Neural crest cell (in vitro differentiated cells): ENCODE data around the gene GALNT13. TPM values are rescaled to one million over a fixed set of nuclear protein-coding genes. Genes with fewer than 3 reads are reported as not detected.

Experiments used
- DNase-seq: peaks from one replicate; pipeline ENCODE4 v3.0.0; 2021; ENCODE audit warnings: low read depth, mixed read lengths, low spot score
- H3K27ac Mint-ChIP-seq: one replicate; pipeline ENCODE4 v1.8.0; 2021; ENCODE audit warnings: mild to moderate bottlenecking, mixed read lengths; ENCODE audit not compliant: unreplicated experiment
- H3K27me3 Mint-ChIP-seq: 2 replicates; pipeline ENCODE4 v1.8.0; 2021; ENCODE audit warnings: low read depth, mild to moderate bottlenecking, mixed read lengths
- H3K36me3 Mint-ChIP-seq: 2 replicates; pipeline ENCODE4 v1.8.0; 2021; ENCODE audit warnings: low read depth, mild to moderate bottlenecking, mixed read lengths
- H3K4me1 Mint-ChIP-seq: 2 replicates; pipeline ENCODE4 v1.8.0; 2021; ENCODE audit warnings: mixed read lengths
- H3K4me3 Mint-ChIP-seq: one replicate; pipeline ENCODE4 v1.8.0; 2021; ENCODE audit warnings: mild to moderate bottlenecking, mixed read lengths
- H3K9me3 Mint-ChIP-seq: 2 replicates; pipeline ENCODE4 v1.8.0; 2021; ENCODE audit warnings: mixed read lengths
- total RNA-seq: library from RNA; stranded (reverse); gene quantifications from 2 replicates; pipeline ENCODE4 v1.2.1, GENCODE V29; 2021
- TF ChIP-seq, protein P1 (sequence below): fragments of 200-600 bp; sonication (generic); conservative IDR thresholded peaks from 2 replicates; pipeline ENCODE4 v1.5.0; 2021; ENCODE audit warnings: antibody characterized with exemption, mild to moderate bottlenecking

GALNT13 gene
- total RNA-seq, 1 donor from 2014 or later: 7.4 TPM

DNA sequence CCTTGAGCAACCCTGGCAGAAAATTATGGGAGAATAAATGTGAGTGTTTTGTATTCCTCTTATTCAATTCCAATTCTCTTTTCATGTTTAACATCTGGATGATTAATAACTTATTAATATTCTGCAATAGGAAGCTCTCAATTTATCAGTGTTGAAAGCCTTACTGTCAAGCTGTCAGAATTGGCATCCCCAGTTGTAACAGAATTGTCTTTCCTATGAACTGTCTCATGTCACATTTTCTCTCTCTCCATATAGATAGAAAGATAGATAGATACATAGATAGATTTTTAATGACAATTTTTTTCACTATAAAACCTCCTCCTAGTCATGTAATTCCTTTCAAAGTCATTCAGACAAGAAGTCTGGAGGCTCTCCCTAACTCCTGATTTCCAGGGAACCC, 331.5 kb downstream of the GALNT13 start:
- H3K9me3 Mint-ChIP-seq: no peaks in the 10 kb centered on the region
- no peak for DNase-seq
- H3K4me3 Mint-ChIP-seq: no peak overlapping the region
- H3K4me1 Mint-ChIP-seq: peaks cover 6% of the 10 kb centered on the region
- no peaks in the 10 kb centered on the region for H3K27me3 Mint-ChIP-seq
- H3K27ac Mint-ChIP-seq: no peak overlapping the region
- TF ChIP-seq, protein P1, sequence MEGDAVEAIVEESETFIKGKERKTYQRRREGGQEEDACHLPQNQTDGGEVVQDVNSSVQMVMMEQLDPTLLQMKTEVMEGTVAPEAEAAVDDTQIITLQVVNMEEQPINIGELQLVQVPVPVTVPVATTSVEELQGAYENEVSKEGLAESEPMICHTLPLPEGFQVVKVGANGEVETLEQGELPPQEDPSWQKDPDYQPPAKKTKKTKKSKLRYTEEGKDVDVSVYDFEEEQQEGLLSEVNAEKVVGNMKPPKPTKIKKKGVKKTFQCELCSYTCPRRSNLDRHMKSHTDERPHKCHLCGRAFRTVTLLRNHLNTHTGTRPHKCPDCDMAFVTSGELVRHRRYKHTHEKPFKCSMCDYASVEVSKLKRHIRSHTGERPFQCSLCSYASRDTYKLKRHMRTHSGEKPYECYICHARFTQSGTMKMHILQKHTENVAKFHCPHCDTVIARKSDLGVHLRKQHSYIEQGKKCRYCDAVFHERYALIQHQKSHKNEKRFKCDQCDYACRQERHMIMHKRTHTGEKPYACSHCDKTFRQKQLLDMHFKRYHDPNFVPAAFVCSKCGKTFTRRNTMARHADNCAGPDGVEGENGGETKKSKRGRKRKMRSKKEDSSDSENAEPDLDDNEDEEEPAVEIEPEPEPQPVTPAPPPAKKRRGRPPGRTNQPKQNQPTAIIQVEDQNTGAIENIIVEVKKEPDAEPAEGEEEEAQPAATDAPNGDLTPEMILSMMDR: no peak
- H3K36me3 Mint-ChIP-seq: no peaks in the 10 kb centered on the region

DNA sequence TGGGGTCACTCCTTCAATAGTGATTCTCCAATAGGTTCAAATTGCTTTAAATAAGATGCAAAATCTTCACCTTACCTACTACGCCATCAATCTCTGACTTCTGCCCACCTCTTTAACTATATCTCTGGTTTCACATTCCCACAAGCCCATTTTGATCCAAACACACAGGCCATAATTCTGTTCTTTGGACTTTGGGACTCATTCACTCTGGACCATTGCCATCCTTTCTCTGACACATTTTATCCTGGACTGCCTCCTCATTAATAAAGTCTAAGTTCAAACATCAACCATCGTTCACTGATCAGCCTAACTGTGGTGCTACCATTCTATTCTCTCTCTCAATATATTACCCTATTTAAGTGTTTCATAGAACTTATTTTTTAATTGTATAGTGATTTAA, 332.2 kb downstream of the GALNT13 start:
- Mint-ChIP-seq H3K27me3 (no peaks in the 10 kb centered on the region), H3K4me3 (no peak overlapping the region), H3K9me3 (no peaks in the 10 kb centered on the region), H3K36me3 (no peaks in the 10 kb centered on the region), H3K4me1 (peaks cover 6% of the 10 kb centered on the region), H3K27ac (no peak overlapping the region)
- no peak for DNase-seq
- TF ChIP-seq, protein P1: no peak

DNA sequence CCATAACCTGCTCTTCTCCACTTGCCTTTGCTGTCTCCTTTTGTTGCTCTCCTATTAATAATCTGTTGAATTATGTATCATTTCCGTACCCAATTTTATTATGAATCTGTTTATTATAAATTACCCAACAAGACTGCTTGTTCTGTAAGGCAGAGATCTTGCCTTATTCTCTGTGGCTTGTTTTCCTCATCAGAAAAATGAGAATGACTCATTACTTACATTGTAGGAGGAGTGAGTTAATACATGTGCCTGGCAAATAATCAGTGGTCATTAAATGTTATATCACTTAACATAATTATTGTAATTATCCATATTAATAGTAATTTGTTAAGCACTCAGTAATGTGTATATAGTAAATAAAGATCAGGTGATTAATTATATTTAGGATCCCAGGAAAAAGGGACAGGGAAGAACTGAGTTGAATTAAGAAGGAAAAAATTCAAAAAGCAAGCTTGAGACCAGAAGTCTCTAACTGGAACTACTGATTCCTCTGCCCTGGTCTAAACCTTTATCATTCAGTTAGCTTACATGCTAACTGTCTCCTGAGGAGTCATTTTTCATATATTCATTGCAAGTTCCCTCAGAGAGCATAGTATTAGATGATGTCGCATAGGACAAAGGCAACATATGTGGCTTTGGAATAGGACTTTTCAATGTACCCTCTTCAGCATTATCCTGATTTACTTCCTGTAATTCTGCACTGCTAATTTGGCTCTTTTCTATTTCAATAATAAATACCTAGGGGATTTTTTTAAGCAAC, 335.7 kb downstream of the GALNT13 start:
- DNase-seq: no peak
- peaks cover 6% of the 10 kb centered on the region for H3K4me1 Mint-ChIP-seq
- H3K27me3 Mint-ChIP-seq: no peaks in the 10 kb centered on the region
- no peaks in the 10 kb centered on the region for H3K36me3 Mint-ChIP-seq
- H3K9me3 Mint-ChIP-seq: no peaks in the 10 kb centered on the region
- H3K4me3 Mint-ChIP-seq: no peak overlapping the region
- no peak overlapping the region for H3K27ac Mint-ChIP-seq
- TF ChIP-seq, protein P1: no peak

DNA sequence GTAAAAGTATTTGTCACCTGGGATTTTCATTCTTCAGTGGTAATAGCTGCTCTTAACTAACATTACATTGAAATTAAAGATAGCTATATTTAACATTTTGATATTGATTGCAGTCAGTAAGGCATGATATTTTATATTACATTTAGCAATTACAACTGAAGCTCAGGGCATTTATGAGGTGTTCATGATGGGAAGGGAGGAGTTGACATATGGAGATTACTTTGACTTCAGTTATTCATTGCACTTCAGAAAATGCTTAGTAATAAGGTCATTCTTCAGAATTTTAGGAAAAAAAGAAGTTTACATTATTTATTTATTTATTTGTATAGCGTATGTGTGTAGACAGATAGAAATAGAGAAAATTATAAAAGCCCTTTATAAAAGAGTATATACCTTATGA, 352.0 kb downstream of the GALNT13 start:
- Mint-ChIP-seq H3K4me1 (peaks cover 14% of the 10 kb centered on the region), H3K9me3 (no peaks in the 10 kb centered on the region), H3K36me3 (no peaks in the 10 kb centered on the region), H3K27ac (no peak overlapping the region), H3K27me3 (no peaks in the 10 kb centered on the region), H3K4me3 (no peak overlapping the region)
- TF ChIP-seq, protein P1: no peak
- no peak for DNase-seq

DNA sequence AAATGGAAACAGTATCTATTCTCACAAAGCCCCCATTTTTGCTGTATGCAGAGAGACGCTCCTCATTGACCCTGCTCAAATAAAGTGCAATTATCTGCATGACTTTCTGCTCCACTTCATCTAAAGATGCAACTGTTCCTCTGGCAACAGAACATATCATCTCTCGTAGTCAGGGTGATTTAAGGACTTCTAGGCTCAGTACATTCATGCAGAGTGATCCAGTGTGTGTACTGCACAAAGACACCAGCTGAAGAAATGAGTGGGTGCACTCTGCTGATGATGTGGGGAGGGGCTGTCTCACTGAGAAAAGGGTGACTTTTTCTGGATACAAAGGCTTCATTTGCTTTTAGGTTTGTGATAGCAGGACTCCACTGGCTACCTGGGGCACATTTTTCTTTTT, 355.2 kb downstream of the GALNT13 start:
- H3K4me3 Mint-ChIP-seq: no peak overlapping the region
- no peak for DNase-seq
- TF ChIP-seq, protein P1: no peak
- peaks cover 14% of the 10 kb centered on the region for H3K4me1 Mint-ChIP-seq
- no peaks in the 10 kb centered on the region for H3K36me3 Mint-ChIP-seq
- no peaks in the 10 kb centered on the region for H3K27me3 Mint-ChIP-seq
- H3K9me3 Mint-ChIP-seq: peaks cover 2% of the 10 kb centered on the region
- no peak overlapping the region for H3K27ac Mint-ChIP-seq
